Spleen (tissue), 11 donors: ENCODE results near the gene HOXA7. TPM values are rescaled to one million over a fixed set of nuclear protein-coding genes. Genes with fewer than 3 reads are reported as not detected.

ENCODE experiments used
- DNase-seq: peaks from one replicate; pipeline ENCODE4 v3.0.0-alpha.2; 2020
- H3K27ac ChIP-seq, 8 donors: fragments of 200-600 bp; sonication (generic) in 7 of 8; 1 replicate in 4 of 8; 2 replicates in 4 of 8; pipeline versions ENCODE4 v1.5.0 to v1.8.0; 2016 to 2021; ENCODE audit warnings: inconsistent platforms in 4 of 8, mild to moderate bottlenecking in 4 of 8, moderate library complexity in 1 of 8
- H3K27me3 ChIP-seq, 7 donors: fragments of 200-600 bp; sonication (generic) in 6 of 7; replicated peaks in 1 of 7; 1 replicate in 4 of 7; 2 replicates in 3 of 7; pipeline versions ENCODE4 v1.5.0 to v1.8.0; 2016 to 2021; ENCODE audit warnings: inconsistent platforms in 3 of 7, mild to moderate bottlenecking in 1 of 7
- H3K36me3 ChIP-seq, 6 donors: fragments of 200-600 bp; sonication (generic) in 5 of 6; 1 replicate in 4 of 6; 2 replicates in 2 of 6; pipeline versions ENCODE4 v1.5.0 to v1.8.0; 2016 to 2021; ENCODE audit warnings: inconsistent platforms in 2 of 6
- H3K4me1 ChIP-seq, 6 donors: fragments of 200-600 bp; sonication (generic) in 5 of 6; 1 replicate in 3 of 6; 2 replicates in 3 of 6; pipeline versions ENCODE4 v1.5.0 to v1.8.0; 2016 to 2021; ENCODE audit warnings: inconsistent platforms in 3 of 6
- H3K4me3 ChIP-seq, 8 donors: fragments of 200-600 bp; sonication (generic) in 7 of 8; 1 replicate in 4 of 8; 2 replicates in 4 of 8; pipeline versions ENCODE4 v1.5.0 to v1.8.0; 2016 to 2021; ENCODE audit warnings: inconsistent platforms in 4 of 8, mild to moderate bottlenecking in 4 of 8, moderate library complexity in 2 of 8
- H3K9me3 ChIP-seq, 8 donors: fragments of 200-600 bp; sonication (generic) in 7 of 8; 1 replicate in 4 of 8; 2 replicates in 4 of 8; pipeline versions ENCODE4 v1.5.0 to v1.8.0; 2016 to 2021; ENCODE audit warnings: inconsistent platforms in 4 of 8
- CTCF ChIP-seq, 11 experiments: fragments of 200-600 bp in 7 of 11; fragments of 450-650 bp in 4 of 11; sonication (generic) in 4 of 11; IDR thresholded peaks in 8 of 11; conservative IDR thresholded peaks in 3 of 11; 1 replicate in 7 of 11; 2 replicates in 4 of 11; pipeline versions ENCODE4 v1.4.0 to v1.8.0; 2016 to 2021; ENCODE audit warnings: antibody characterized with exemption in 11 of 11, inconsistent platforms in 4 of 11, mild to moderate bottlenecking in 1 of 11
- POLR2A ChIP-seq, 3 donors: fragments of 450-650 bp; IDR thresholded peaks; one replicate each; pipeline ENCODE4 v1.5.1; 2017; ENCODE audit warnings: antibody characterized with exemption in 3 of 3, mild to moderate bottlenecking in 1 of 3
- POLR2AphosphoS5 ChIP-seq, 3 donors: sonication (generic); formaldehyde crosslinking; IDR thresholded peaks; one replicate each; pipeline ENCODE4 v1.5.1; 2017; ENCODE audit warnings: antibody characterized with exemption in 3 of 3
- WGBS, 5 donors: extraction: QIAGEN DNeasy Blood & Tissue Kit in 3 of 5; methylation state at CpG; one replicate each; pipeline versions ENCODE4 v1.1.5 to v1.1.7; 2013 to 2018; 5-methylcytosine and 5-hydroxymethylcytosine counted together
- intact Hi-C: fragments of 100-400 bp; cut with DNase I; formaldehyde crosslinking; loops from one replicate; pipeline ENCODE4 v1.15.0; 2023; ENCODE audit warnings: low total_unique reads
- polyA plus RNA-seq, 3 donors: library from polyadenylated mRNA; stranded (reverse); fragments of 200-250 nt; gene quantifications; one replicate each; pipeline ENCODE4 v1.2.1, GENCODE V29; 2013
- total RNA-seq, 7 donors: library from RNA; depleted of rRNA in 3 of 7; stranded (reverse); fragments of >200 nt in 3 of 7; fragmentation: NEBNext Ultra II Directional in 4 of 7; extraction: Animal tissue kit (Norgen Biotek cat#: 25700) in 4 of 7; gene quantifications; one replicate each; pipeline versions ENCODE4 v1.1.0 to v1.2.1, GENCODE V29; 2016 to 2021
- donor health status: healthy with polysubstance abuse.
- donor health status: DM: no; HTN: no; CAD: no; lungs with moderate emphysema.
- donor health status: DM: no; HTN: no; CAD: no.
- donor health status: Bipolar disorder and iron deficiency.
- donor health status: healthy.
- donor health status: DM: no; HTN: no; CAD: no.
- donor health status: DM: yes; HTN: yes; CAD: no.

The HOXA7 gene
- total and polyA plus RNA-seq, 10 donors: 0.55 to 8.0 (median 2.4) TPM

GRCh38 chr7:27143023-27143949 is 13.2 kb downstream of the HOXA7 start, which contains the start of gene HOXA5:
Gene HOXA5, minus strand, starts transcription at chr7:27143681. Its CDS starts 74 bp downstream, at chr7:27143607.
- Histone ChIP-seq H3K27me3 (peaks cover 0 to 81% (median 31%) of the 10 kb centered on the region in 7 donors), H3K4me3 (peak within 1 kb of the TSS; percentile 44 to 77 (median 49)), H3K4me1 (peaks cover 8 to 34% (median 14%) of the 10 kb centered on the region in 6 donors), H3K27ac (peak within 1 kb of the TSS; percentile 66 to 95 (median 82)), H3K9me3 (no peaks in the 10 kb centered on the region), H3K36me3 (no peaks in the 10 kb centered on the region)
- intact Hi-C loops: no loop called here
- TF ChIP-seq CTCF (IDR thresholded peaks at IDR 0.05 in 8 of 11, conservative IDR thresholded peaks at IDR 0.05 in 3 of 11) (peak in 8 of 11 experiments; percentile 47 to 87 (median 74)), POLR2A (IDR thresholded peaks at IDR 0.05) (peak in 1 of 3 donors; percentile 87), POLR2AphosphoS5 (IDR thresholded peaks at IDR 0.05) (peak; percentile 47 to 72 (median 63))
- WGBS, 5 donors: 44 to 71% (median 54%) methylated on average over 55 to 86 of the region's 86 CpGs
- DNase-seq: peak; percentile 90

GRCh38 chr7:27142580-27143022 is 13.9 kb downstream of the HOXA7 start:
- Histone ChIP-seq H3K4me3 (peak overlapping the region; percentile 44 to 77 (median 49)), H3K9me3 (no peaks in the 10 kb centered on the region), H3K27me3 (peaks cover 0 to 74% (median 24%) of the 10 kb centered on the region in 7 donors), H3K27ac (peak overlapping the region; percentile 66 to 95 (median 82)), H3K36me3 (no peaks in the 10 kb centered on the region), H3K4me1 (peaks cover 2 to 27% (median 7%) of the 10 kb centered on the region in 6 donors)
- intact Hi-C loops: no loop called here
- DNase-seq: no peak
- TF ChIP-seq POLR2A (IDR thresholded peaks at IDR 0.05) (no peak), CTCF (IDR thresholded peaks at IDR 0.05 in 8 of 11, conservative IDR thresholded peaks at IDR 0.05 in 3 of 11) (no peak), POLR2AphosphoS5 (IDR thresholded peaks at IDR 0.05) (no peak)
- WGBS, 5 donors: 33 to 74% (median 59%) methylated on average over 29 of the region's 29 CpGs

GRCh38 chr7:27141923-27142579 is 14.4 kb downstream of the HOXA7 start:
- Histone ChIP-seq H3K27me3 (peaks cover 0 to 73% (median 19%) of the 10 kb centered on the region in 7 donors), H3K4me1 (peaks cover 0 to 25% (median 2%) of the 10 kb centered on the region in 6 donors)
- intact Hi-C loops: loop anchor here (2.0 kb wide), 1 partner anchor 453 kb away; no protein-coding TSS in a partner anchor

More at GRCh38 chr7:27141923-27142579, 14.4 kb downstream of the HOXA7 start:
- peak; percentile 68 for DNase-seq
- no peaks in the 10 kb centered on the region for H3K36me3 ChIP-seq
- WGBS, 5 donors: 47 to 78% (median 73%) methylated on average over 30 of the region's 30 CpGs
- TF ChIP-seq POLR2AphosphoS5 (IDR thresholded peaks at IDR 0.05) (peak in 1 of 3 donors; percentile 56), CTCF (IDR thresholded peaks at IDR 0.05 in 8 of 11, conservative IDR thresholded peaks at IDR 0.05 in 3 of 11) (peak in 4 of 11 experiments; percentile 9 to 33 (median 24)), POLR2A (IDR thresholded peaks at IDR 0.05) (no peak)
- no peaks in the 10 kb centered on the region for H3K9me3 ChIP-seq
- H3K27ac ChIP-seq: peak overlapping the region; percentile 66 to 95 (median 82)
- H3K4me3 ChIP-seq: peak overlapping the region; percentile 44 to 77 (median 49)
